GM19463 (cell line): ENCODE results near the gene CACFD1.
"Not testable (repeated sequence)": the region's sequence is repeated elsewhere in the genome, so short reads cannot be mapped to it uniquely, and the experiment has no call there.

Experiments used
- ATAC-seq: cut with Tn5 transposase; IDR thresholded peaks from one replicate; pipeline ENCODE4 v1.9.1; 2021; ENCODE audit warnings: mild to moderate bottlenecking, moderate library complexity; ENCODE audit not compliant: unreplicated experiment

Gene CACFD1

DNA sequence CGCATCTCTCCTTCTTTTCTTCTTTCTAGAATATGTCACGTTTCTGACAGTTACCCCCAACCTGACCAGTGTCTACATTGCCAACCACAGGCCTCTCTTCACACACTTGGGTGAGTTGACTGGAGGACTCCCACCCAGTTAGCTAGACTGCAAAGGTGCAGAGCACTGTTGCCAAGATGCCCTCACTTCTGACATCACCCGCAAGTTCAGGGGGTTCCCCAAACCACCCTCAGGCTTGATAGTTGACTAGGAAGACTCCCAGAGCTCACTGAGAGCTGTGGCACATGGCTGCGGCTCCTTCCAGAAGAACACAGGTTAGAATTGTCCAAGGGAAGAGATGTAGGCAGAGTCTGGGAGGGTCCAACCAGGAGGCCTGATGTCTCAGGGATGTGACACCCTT, 20.4 kb upstream of the CACFD1 start:
- no peak for ATAC-seq

DNA sequence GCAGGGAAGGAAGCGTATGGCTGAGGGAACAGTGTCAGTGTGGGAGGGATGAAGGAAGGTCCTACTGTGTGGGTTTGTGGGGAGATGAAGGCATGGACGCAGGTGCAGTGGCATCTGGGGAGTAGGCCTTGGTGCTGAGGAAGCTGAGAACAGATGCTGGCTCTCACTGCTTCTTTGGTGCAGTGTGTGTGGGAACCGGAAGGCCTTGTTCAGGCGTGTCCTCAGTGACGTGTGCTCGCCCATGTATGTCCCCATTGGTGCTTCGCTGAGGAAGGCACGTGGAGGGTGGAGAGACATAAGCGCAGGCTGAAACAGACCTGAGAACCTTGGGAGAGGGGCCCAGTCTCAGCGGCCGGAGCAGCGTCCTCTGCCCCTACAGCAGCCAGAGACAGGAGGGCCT, 18.9 kb upstream of the CACFD1 start:
- ATAC-seq: no peak

DNA sequence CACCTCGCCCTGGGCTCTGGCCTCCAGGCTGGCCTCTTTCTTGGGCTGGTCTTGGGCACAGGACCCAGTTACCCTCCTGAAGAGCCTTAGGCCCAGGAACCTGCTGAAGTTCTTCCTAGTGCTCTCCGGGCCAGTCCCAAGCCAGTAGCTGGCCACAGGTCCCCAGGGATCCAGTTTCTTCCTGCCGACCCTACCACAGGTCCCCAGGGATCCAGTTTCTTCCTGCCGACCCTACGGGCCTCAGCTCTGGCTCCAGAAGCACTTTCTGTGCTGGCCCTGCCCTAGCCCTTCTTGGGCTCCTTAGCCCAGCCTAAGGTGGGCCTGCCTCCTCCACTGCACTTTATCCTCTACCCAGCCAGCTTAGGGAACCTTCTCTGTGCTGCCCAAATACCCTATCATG, 18.2 kb upstream of the CACFD1 start:
- no peak for ATAC-seq

DNA sequence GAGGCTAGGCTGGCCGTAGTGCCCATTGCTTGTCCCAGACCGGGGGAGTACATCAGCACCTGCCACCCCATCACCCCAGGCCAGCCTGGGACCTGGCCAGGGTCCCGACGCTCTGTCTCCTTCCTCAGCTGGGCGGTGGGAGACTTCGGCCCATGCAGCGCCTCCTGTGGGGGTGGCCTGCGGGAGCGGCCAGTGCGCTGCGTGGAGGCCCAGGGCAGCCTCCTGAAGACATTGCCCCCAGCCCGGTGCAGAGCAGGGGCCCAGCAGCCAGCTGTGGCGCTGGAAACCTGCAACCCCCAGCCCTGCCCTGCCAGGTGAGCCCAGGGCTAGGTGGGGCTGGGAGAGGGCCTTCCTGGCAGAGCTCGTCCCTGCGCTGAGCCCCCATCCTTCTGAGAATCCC, 16.5 kb upstream of the CACFD1 start:
- ATAC-seq: no peak

DNA sequence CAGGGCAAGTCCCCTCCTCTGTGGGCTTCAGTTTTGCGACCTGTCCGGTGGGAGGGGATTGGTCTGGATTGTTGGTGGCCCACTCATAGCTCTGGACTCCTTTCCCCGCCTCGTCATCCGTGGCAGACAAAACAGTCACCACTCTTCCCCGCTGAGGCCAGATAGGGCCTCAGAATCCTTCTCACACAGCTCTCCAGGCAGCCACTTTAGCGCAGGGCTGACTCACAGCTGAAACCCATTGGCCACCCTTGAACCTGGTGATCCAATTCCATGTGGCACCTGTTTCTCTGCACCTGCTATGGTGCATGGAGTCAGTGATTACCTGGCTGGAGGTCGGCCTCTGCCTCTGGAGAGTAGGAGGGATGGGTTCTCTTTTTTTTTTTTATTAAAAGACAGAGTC, 15.8 kb upstream of the CACFD1 start:
- no peak for ATAC-seq

GRCh38 chr9:133445293-133445969, 14.3 kb upstream of the CACFD1 start:
- ATAC-seq: no peak

- no peak for ATAC-seq
Observed at GRCh38 chr9:133448487-133448972, 11.2 kb upstream of the CACFD1 start.

DNA sequence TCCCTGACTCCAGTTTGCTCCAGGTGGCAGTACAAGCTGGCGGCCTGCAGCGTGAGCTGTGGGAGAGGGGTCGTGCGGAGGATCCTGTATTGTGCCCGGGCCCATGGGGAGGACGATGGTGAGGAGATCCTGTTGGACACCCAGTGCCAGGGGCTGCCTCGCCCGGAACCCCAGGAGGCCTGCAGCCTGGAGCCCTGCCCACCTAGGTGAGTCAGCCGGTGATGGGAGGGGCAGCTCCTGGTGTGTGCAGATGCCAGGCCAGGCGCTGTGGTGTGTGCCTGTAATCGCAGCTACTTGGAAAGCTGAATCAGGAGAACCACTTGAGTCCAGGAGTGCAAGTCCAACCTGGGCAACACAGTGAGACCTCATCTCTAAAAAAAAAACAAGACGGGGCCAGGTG, 10.0 kb upstream of the CACFD1 start:
- no peak for ATAC-seq

DNA sequence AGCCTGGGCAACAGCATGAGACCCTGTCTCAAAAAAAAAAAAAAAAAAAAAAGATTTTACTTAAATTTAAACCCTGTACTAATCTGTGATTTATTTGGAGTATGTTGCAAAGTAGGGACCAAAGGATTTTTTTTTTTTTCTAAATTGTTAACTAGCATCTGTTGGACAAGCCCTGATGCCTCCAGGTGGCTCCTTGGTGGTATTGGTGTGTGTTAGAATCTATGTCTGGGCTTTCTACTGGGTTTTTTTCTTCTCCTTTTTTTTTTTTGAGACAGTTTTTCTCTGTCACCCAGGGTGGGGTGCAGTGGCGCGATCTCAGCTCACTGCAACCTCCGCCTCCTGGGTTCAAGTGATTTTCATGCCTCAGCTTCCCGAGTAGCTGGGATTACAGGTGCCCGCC, 7.9 kb upstream of the CACFD1 start:
- ATAC-seq: not testable (repeated sequence)

- ATAC-seq: no peak
Observed at GRCh38 chr9:133452562-133452961, 7.2 kb upstream of the CACFD1 start.

DNA sequence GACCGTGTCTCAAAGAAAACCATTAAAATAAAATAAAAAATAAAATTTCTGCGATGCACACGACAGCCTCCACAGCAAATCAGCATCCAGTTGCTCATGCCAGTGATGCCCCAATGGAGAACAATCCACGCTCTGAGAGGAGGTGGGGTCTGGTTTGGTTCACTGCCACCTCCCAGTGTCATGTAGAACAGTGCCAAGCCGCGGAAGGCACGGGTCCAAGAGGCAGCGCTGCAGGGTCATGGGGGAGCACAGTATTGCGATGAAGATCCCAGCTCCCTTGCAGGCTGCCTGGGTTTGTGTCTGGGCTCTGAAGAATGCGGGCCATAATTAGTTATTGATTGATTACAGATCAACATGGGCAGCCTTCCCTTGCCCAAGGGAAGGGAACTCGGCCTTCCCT, 6.1 kb upstream of the CACFD1 start:
- ATAC-seq: no peak

- no peak for ATAC-seq
Observed at GRCh38 chr9:133454325-133454724, 5.5 kb upstream of the CACFD1 start.

DNA sequence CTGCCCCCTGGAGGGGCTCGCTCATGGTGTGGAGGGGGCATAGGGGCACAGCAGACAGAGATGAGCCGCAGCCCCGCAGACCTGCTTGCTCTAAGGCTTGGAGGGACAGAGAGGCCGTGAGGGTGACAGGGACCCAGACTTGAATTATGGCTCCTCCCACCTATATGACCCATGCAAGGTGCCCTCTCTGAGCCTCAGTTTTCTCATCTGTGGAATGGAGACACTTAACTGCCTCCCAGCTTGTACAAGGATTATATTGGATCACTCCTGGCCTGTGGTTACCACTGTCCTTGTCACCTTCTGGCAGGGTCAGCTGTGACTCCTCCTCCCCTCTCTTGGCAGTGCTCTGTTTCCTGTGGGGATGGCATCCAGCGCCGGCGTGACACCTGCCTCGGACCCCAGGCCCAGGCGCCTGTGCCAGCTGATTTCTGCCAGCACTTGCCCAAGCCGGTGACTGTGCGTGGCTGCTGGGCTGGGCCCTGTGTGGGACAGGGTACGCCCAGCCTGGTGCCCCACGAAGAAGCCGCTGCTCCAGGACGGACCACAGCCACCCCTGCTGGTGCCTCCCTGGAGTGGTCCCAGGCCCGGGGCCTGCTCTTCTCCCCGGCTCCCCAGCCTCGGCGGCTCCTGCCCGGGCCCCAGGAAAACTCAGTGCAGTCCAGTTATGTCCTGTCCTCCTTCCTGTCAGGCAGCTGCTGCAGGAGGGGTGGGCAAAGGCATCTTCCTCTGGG, 4.7 kb upstream of the CACFD1 start:
- no peak for ATAC-seq

- no peak for ATAC-seq
Observed at GRCh38 chr9:133455936-133456335, 3.8 kb upstream of the CACFD1 start.

GRCh38 chr9:133456409-133456808, 3.4 kb upstream of the CACFD1 start:
- no peak for ATAC-seq

GRCh38 chr9:133457233-133457632, 2.5 kb upstream of the CACFD1 start:
- no peak for ATAC-seq

GRCh38 chr9:133457748-133458147, 2.0 kb upstream of the CACFD1 start:
- no peak for ATAC-seq

DNA sequence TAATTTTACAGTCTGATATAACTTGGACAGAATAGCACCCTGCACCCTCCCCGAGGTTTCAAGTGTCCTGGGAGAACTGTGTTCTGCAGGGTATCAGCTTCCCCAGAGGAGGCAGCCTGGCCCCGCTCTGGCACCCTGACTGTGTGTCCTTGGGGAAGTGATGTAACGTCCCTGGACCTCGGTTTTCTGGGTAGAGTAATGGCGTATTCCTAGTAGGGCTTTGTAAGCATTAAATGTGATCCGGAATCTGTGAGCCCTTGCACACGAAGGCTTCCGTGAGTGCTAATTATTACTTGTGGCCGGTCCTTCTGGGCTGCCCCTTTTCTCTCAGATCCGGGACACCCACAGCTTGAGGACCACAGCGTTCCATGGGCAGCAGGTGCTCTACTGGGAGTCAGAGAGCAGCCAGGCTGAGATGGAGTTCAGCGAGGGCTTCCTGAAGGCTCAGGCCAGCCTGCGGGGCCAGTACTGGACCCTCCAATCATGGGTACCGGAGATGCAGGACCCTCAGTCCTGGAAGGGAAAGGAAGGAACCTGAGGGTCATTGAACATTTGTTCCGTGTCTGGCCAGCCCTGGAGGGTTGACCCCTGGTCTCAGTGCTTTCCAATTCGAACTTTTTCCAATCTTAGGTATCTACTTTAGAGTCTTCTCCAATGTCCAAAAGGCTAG, 1.0 kb upstream of the CACFD1 start:
- no peak for ATAC-seq

DNA sequence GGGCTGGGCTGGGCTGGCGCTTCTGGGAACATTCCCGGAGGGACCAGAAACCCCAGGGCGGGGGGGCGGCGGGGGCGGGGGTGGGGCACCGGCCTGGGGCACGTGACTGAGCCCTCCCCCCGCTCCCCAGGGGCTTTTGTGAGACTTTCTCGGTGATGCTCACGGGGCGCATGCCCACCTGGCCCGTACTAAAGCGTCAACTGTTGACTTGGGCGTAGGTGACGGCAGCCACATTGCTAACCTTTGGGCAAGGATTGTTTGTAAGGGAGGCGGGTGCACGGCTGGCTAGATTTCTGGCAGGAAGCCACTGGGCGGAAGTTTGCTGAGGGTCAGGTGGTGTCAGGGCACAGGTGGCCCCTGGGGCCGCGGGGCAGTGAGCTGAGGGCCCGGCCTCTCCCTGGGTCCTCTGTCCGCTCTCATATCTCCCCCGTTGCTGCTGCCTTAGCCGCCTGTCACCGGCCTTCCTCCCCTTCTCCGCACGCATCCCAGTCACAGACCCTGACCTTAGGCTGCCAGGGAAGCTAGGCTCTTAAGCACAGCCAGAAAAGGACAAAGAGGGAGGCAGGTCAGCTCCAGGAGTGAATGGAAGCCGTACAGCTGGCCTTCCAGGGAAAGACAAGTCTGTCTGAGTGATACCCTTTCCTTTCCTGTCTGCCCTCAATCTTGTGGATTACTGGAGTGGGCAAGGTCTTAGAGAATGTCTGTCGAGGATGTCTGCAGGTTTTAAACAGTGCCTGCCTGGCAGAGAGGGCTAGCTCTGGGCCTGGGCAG, 812 bp downstream of the CACFD1 start:
- peak; percentile 15 for ATAC-seq

DNA sequence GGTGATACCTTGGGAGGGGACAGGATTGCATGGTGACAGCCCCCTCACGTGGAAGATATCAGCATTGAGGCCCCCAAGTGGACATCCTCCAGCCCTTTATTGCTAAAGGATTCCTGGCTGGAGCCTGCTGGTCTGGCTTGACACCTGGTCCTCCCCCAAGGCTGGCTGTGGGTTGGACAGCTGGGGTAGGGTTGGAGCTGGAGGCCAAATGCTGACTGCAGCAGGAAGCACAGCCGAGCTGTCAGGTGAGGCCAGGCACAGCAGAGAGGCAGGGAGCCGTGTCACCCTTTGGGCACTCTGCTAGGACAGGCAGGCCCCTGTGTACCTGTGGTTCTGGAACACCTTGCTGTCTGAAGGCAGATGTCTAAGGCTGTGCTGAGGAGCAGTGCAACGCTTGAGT, 2.2 kb downstream of the CACFD1 start:
- no peak for ATAC-seq

DNA sequence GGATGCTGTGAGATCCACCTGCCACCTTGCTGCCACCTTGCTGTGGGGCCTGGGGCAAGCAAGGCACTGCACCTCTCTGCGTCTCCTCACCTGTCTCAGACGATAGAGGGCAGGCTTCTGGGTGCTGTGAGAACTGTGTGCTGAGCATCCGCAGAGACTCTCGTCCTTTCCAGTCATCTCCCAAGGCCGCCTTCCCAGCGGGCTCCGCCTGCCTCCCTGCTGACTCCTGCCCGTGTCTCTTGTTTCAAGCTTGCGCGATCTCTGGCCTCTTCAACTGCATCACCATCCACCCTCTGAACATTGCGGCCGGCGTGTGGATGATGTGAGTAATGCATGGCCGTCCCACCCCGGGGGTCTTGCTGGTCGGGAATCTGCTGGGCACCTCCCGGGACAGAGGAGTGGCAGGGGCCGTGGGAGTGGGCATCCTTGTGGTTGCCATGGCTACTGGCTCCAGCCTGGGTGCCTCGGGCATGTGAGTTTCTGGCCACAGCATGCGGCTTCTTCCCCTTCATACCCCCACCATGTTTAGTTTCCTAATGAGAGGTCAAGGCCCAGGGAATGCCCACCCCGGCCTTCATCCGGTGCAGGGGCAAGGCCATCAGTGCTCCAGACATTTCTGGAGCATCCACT, 3.6 kb downstream of the CACFD1 start:
- ATAC-seq: no peak
